H9 (cell line): ENCODE data around the gene DPP3. TPM values are rescaled to one million over a fixed set of nuclear protein-coding genes. Genes with fewer than 3 reads are reported as not detected.

ENCODE experiments used
- DNase-seq: peaks from one replicate; pipeline ENCODE4 v3.0.0-alpha.2; 2017
- H2AFZ ChIP-seq: one replicate; pipeline ENCODE4 v1.6.1; 2013; ENCODE audit warnings: mild to moderate bottlenecking, low read length, control low read depth, moderate library complexity
- H2AK5ac ChIP-seq: 2 replicates; pipeline ENCODE4 v1.6.1; 2013; ENCODE audit warnings: low read length, control low read depth, mixed read lengths; ENCODE audit not compliant: insufficient read length
- H2BK120ac ChIP-seq: one replicate; pipeline ENCODE4 v1.6.1; 2013; ENCODE audit warnings: low read depth, mild to moderate bottlenecking, low read length, control low read depth, inconsistent platforms; ENCODE audit not compliant: poor library complexity, severe bottlenecking
- H2BK12ac ChIP-seq: 2 replicates; pipeline ENCODE4 v1.6.1; 2013; ENCODE audit warnings: low read length, control low read depth, mixed read lengths, low read depth; ENCODE audit not compliant: insufficient read length
- H2BK15ac ChIP-seq: 2 replicates; pipeline ENCODE4 v1.6.1; 2013; ENCODE audit warnings: low read depth, low read length, control low read depth
- H2BK20ac ChIP-seq: one replicate; pipeline ENCODE4 v1.6.1; 2013; ENCODE audit warnings: low read depth, mild to moderate bottlenecking, low read length, control low read depth, inconsistent platforms; ENCODE audit not compliant: poor library complexity, severe bottlenecking
- H2BK5ac ChIP-seq: 2 replicates; pipeline ENCODE4 v1.6.1; 2013; ENCODE audit warnings: low read length, control low read depth, mixed read lengths; ENCODE audit not compliant: insufficient read length
- H3K14ac ChIP-seq: 2 replicates; pipeline ENCODE4 v1.6.1; 2013; ENCODE audit warnings: low read length, control low read depth; ENCODE audit not compliant: insufficient read depth
- H3K18ac ChIP-seq: 2 replicates; pipeline ENCODE4 v1.6.1; 2013; ENCODE audit warnings: low read depth, mild to moderate bottlenecking, mixed read lengths, low read length, control low read depth; ENCODE audit not compliant: insufficient read length
- H3K23ac ChIP-seq: 2 replicates; pipeline ENCODE4 v1.6.1; 2013; ENCODE audit warnings: low read length, control low read depth, mixed read lengths, low read depth; ENCODE audit not compliant: insufficient read length
- H3K23me2 ChIP-seq: 2 replicates; pipeline ENCODE4 v1.6.1; 2013; ENCODE audit warnings: low read depth, mild to moderate bottlenecking, mixed read lengths, low read length, control low read depth; ENCODE audit not compliant: insufficient read length, poor library complexity, severe bottlenecking
- H3K27ac ChIP-seq: 2 replicates; pipeline ENCODE4 v1.5.1; 2013; ENCODE audit warnings: low read length, control low read depth, mixed read lengths, low read depth; ENCODE audit not compliant: insufficient read length
- H3K27me3 ChIP-seq: 2 replicates; pipeline ENCODE4 v1.6.1; 2013; ENCODE audit warnings: low read length, control low read depth, inconsistent platforms; ENCODE audit not compliant: insufficient read depth
- H3K4ac ChIP-seq: 2 replicates; pipeline ENCODE4 v1.6.1; 2013; ENCODE audit warnings: low read depth, mild to moderate bottlenecking, control low read depth, inconsistent platforms, low read length, moderate library complexity
- H3K4me1 ChIP-seq: 2 replicates; pipeline ENCODE4 v1.6.1; 2013; ENCODE audit warnings: low read length, control low read depth, inconsistent platforms; ENCODE audit not compliant: insufficient read depth
- H3K4me2 ChIP-seq: 2 replicates; pipeline ENCODE4 v1.6.1; 2013; ENCODE audit warnings: low read length, control low read depth, mixed read lengths; ENCODE audit not compliant: insufficient read length, insufficient read depth
- H3K56ac ChIP-seq: 2 replicates; pipeline ENCODE4 v1.6.1; 2013; ENCODE audit warnings: low read depth, mild to moderate bottlenecking, mixed read lengths, low read length, control low read depth; ENCODE audit not compliant: insufficient read length
- H3K79me1 ChIP-seq: 2 replicates; pipeline ENCODE4 v1.6.1; 2013; ENCODE audit warnings: low read depth, mild to moderate bottlenecking, moderate library complexity, low read length, control low read depth, inconsistent platforms; ENCODE audit not compliant: insufficient read depth, poor library complexity, severe bottlenecking
- H3K79me2 ChIP-seq: 2 replicates; pipeline ENCODE4 v1.6.1; 2013; ENCODE audit warnings: low read length, control low read depth, inconsistent platforms; ENCODE audit not compliant: insufficient read depth
- H3K9ac ChIP-seq: 2 replicates; pipeline ENCODE4 v1.6.1; 2013; ENCODE audit warnings: low read length, control low read depth, mixed read lengths; ENCODE audit not compliant: insufficient read length; ENCODE audit errors: extremely low read depth
- H3K9me3 ChIP-seq: one replicate; pipeline ENCODE4 v1.6.1; 2013; ENCODE audit warnings: low read depth, low read length, inconsistent platforms; ENCODE audit not compliant: control insufficient read depth
- H3T11ph ChIP-seq: one replicate; pipeline ENCODE4 v1.6.1; 2013; ENCODE audit warnings: mild to moderate bottlenecking, low read length, control low read depth, inconsistent platforms
- H4K20me1 ChIP-seq: one replicate; pipeline ENCODE4 v1.6.1; 2013; ENCODE audit not compliant: control insufficient read depth, insufficient read length, insufficient read depth
- H4K5ac ChIP-seq: 2 replicates; pipeline ENCODE4 v1.6.1; 2013; ENCODE audit warnings: low read depth, mild to moderate bottlenecking, mixed read lengths, low read length, control low read depth; ENCODE audit not compliant: insufficient read length
- H4K8ac ChIP-seq: replicated peaks from 2 replicates; pipeline ENCODE4 v1.6.1; 2013; ENCODE audit warnings: low read length, control low read depth, mixed read lengths, low read depth; ENCODE audit not compliant: insufficient read length
- H4K91ac ChIP-seq: 2 replicates; pipeline ENCODE4 v1.6.1; 2013; ENCODE audit warnings: low read depth, mild to moderate bottlenecking, moderate library complexity, mixed read lengths, low read length, control low read depth; ENCODE audit not compliant: insufficient read length
- H3K27ac Mint-ChIP-seq, 3 experiments: 2 replicates in 2 of 3; 3 replicates in 1 of 3; pipeline ENCODE4 v1.8.0; 2020 to 2021; ENCODE audit warnings: mixed read lengths in 3 of 3, mild to moderate bottlenecking in 1 of 3, moderate library complexity in 1 of 3
- H3K27me3 Mint-ChIP-seq: 2 replicates; pipeline ENCODE4 v1.8.0; 2021; ENCODE audit warnings: low read depth, mild to moderate bottlenecking, moderate library complexity, mixed read lengths
- H3K36me3 Mint-ChIP-seq, 3 experiments: 2 replicates in 2 of 3; 3 replicates in 1 of 3; pipeline ENCODE4 v1.8.0; 2020 to 2021; ENCODE audit warnings: low read depth in 3 of 3, mixed read lengths in 3 of 3; ENCODE audit not compliant: insufficient read depth in 1 of 3
- H3K4me1 Mint-ChIP-seq, 2 experiments: 2 replicates each; pipeline ENCODE4 v1.8.0; 2020; ENCODE audit warnings: mixed read lengths in 2 of 2
- H3K4me3 Mint-ChIP-seq, 2 experiments: 2 replicates in 1 of 2; 3 replicates in 1 of 2; pipeline ENCODE4 v1.8.0; 2020 to 2021; ENCODE audit warnings: mild to moderate bottlenecking in 2 of 2, mixed read lengths in 2 of 2, moderate library complexity in 1 of 2
- H3K9me3 Mint-ChIP-seq, 2 experiments: 2 replicates in 1 of 2; 3 replicates in 1 of 2; pipeline ENCODE4 v1.8.0; 2020; ENCODE audit warnings: mild to moderate bottlenecking in 2 of 2, mixed read lengths in 2 of 2, moderate library complexity in 1 of 2
- WGBS: extraction: QIAGEN DNeasy Blood & Tissue Kit; methylation state at CpG from one replicate; pipeline ENCODE4 v1.1.7; 2013; ENCODE audit warnings: missing lambda C conversion rate, low lambda C conversion rate, mixed read lengths; ENCODE audit not compliant: insufficient read length; ENCODE audit errors: extremely low coverage; 5-methylcytosine and 5-hydroxymethylcytosine counted together
- total RNA-seq: library from RNA; stranded (reverse); gene quantifications from 2 replicates; pipeline ENCODE4 v1.2.1, GENCODE V29; 2021
- TF ChIP-seq, protein P1 (sequence below): fragments of 200-600 bp; sonication (generic); conservative IDR thresholded peaks from 3 replicates; pipeline ENCODE4 v1.8.0; 2021; ENCODE audit warnings: antibody characterized with exemption, mild to moderate bottlenecking

Gene DPP3
- total RNA-seq, 1 experiment from 2014 or later, result 85.3 TPM

DNA sequence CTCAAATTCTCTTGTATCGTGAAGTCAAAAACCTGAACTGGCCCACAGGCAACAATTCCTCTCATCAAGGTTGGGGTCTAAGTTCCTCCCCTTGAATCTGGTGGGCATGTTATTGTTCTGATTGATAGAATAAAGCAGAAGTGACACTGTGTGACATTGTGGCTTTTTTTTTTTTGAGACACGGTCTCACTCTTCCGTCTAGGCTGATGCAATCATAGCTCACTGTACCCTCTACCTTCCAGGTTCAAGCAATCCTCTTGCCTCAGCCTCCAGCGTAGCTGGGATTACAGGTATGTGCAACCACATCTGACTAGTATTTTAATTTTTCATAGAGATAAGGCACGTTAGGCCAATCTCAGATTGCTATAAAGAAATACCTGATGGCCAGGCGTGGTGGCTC lies 22.4 kb upstream of the DPP3 start:
- H2BK12ac ChIP-seq, result no peak overlapping the region
- H2BK20ac ChIP-seq, result no peak overlapping the region
- H3K79me1 ChIP-seq, result no peaks in the 10 kb centered on the region
- H3K18ac ChIP-seq, result no peak overlapping the region
- H3T11ph ChIP-seq, result no peak overlapping the region
- no peak overlapping the region for H3K27ac ChIP-seq
- no peak overlapping the region for H3K4me3 Mint-ChIP-seq
- peak overlapping the region in 1 of 3 experiments; percentile 79; a peak in 1 of 7 replicates for H3K27ac Mint-ChIP-seq
- H2AFZ ChIP-seq, result no peak overlapping the region
- DNase-seq, result no peak
- WGBS, result no CpG with 5 or more reads among the region's 6 CpGs
- H4K91ac ChIP-seq, result no peak overlapping the region
- peaks cover 12% of the 10 kb centered on the region for H3K27me3 Mint-ChIP-seq
- no peaks in the 10 kb centered on the region for H3K23me2 ChIP-seq
- H3K36me3 Mint-ChIP-seq, result peaks cover 0 to 13% (median 5%) of the 10 kb centered on the region in 3 experiments; a peak in 4 of 7 replicates
- H4K8ac ChIP-seq, result no peak overlapping the region
- no peaks in the 10 kb centered on the region for H4K20me1 ChIP-seq
- H3K56ac ChIP-seq, result no peak overlapping the region
- H2BK5ac ChIP-seq, result no peak overlapping the region
- no peak overlapping the region for H2AK5ac ChIP-seq
- no peak overlapping the region for H2BK15ac ChIP-seq
- no peaks in the 10 kb centered on the region for H3K4me1 ChIP-seq
- H3K4me1 Mint-ChIP-seq, result peaks cover 0 to 12% of the 10 kb centered on the region in 2 experiments; a peak in 2 of 4 replicates
- TF ChIP-seq, protein P1, sequence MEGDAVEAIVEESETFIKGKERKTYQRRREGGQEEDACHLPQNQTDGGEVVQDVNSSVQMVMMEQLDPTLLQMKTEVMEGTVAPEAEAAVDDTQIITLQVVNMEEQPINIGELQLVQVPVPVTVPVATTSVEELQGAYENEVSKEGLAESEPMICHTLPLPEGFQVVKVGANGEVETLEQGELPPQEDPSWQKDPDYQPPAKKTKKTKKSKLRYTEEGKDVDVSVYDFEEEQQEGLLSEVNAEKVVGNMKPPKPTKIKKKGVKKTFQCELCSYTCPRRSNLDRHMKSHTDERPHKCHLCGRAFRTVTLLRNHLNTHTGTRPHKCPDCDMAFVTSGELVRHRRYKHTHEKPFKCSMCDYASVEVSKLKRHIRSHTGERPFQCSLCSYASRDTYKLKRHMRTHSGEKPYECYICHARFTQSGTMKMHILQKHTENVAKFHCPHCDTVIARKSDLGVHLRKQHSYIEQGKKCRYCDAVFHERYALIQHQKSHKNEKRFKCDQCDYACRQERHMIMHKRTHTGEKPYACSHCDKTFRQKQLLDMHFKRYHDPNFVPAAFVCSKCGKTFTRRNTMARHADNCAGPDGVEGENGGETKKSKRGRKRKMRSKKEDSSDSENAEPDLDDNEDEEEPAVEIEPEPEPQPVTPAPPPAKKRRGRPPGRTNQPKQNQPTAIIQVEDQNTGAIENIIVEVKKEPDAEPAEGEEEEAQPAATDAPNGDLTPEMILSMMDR, result no peak
- no peaks in the 10 kb centered on the region for H3K9me3 ChIP-seq
- no peak overlapping the region for H3K9ac ChIP-seq
- H3K9me3 Mint-ChIP-seq, result peaks cover 11 to 18% of the 10 kb centered on the region in 2 experiments; a peak in 4 of 5 replicates
- no peak overlapping the region for H3K4ac ChIP-seq
- no peak overlapping the region for H3K14ac ChIP-seq
- H3K23ac ChIP-seq, result no peak overlapping the region
- no peaks in the 10 kb centered on the region for H3K79me2 ChIP-seq
- no peak overlapping the region for H4K5ac ChIP-seq
- no peaks in the 10 kb centered on the region for H3K27me3 ChIP-seq
- no peak overlapping the region for H2BK120ac ChIP-seq
- H3K4me2 ChIP-seq, result no peak overlapping the region
